C4-2B (cell line): ENCODE data around the gene SLC7A4.

Experiments used
- H3K27ac ChIP-seq: fragments of 450-650 bp; 2 replicates; pipeline ENCODE4 v1.5.1; 2017
- CTCF ChIP-seq: fragments of 450-650 bp; conservative IDR thresholded peaks from 2 replicates; pipeline ENCODE4 v1.5.1; 2017; ENCODE audit warnings: mild to moderate bottlenecking
- ZFX ChIP-seq: fragments of 450-650 bp; IDR thresholded peaks from 2 replicates; pipeline ENCODE4 v1.6.1; 2017

SLC7A4 gene

GRCh38 chr22:20990184-20991180 is 41.9 kb downstream of the SLC7A4 start:
- H3K27ac ChIP-seq = no peak overlapping the region

GRCh38 chr22:20989323-20990138 is 42.8 kb downstream of the SLC7A4 start:
- H3K27ac ChIP-seq = no peak overlapping the region

More at GRCh38 chr22:20990184-20991180, 41.9 kb downstream of the SLC7A4 start:
- TF ChIP-seq ZFX = no peak
- TF ChIP-seq CTCF = no peak

GRCh38 chr22:20988573-20989322 is 43.6 kb downstream of the SLC7A4 start:
- no peak for TF ChIP-seq CTCF
- TF ChIP-seq ZFX = no peak
- H3K27ac ChIP-seq = no peak overlapping the region

More at GRCh38 chr22:20989323-20990138, 42.8 kb downstream of the SLC7A4 start:
- TF ChIP-seq CTCF (no peak), ZFX (no peak)

DNA sequence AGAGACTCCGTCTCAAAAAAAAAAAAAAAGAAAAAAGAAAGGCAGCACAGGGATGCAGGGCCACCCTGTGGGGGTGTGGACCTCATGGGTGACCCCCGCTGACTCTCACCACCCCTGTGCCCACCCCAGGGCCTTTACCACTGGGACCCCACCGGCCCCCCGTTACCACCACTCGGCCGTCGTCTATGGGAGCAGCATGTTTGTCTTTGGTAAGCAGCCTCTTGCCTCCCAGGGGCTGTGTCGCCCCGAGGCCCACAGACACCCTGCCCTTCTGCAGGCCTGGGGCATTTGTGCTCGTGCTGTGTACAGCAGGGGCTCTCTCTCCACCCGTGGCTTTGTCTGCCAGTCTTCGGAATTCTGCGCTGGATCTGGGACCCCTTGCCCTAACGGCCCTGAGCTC is 45.0 kb downstream of the SLC7A4 start:
- H3K27ac ChIP-seq = no peak overlapping the region
- TF ChIP-seq CTCF (no peak), ZFX (no peak)

- no peak for TF ChIP-seq CTCF
- no peak for TF ChIP-seq ZFX
- no peak overlapping the region for H3K27ac ChIP-seq
Observed at GRCh38 chr22:20986365-20986764, 46.0 kb downstream of the SLC7A4 start.

DNA sequence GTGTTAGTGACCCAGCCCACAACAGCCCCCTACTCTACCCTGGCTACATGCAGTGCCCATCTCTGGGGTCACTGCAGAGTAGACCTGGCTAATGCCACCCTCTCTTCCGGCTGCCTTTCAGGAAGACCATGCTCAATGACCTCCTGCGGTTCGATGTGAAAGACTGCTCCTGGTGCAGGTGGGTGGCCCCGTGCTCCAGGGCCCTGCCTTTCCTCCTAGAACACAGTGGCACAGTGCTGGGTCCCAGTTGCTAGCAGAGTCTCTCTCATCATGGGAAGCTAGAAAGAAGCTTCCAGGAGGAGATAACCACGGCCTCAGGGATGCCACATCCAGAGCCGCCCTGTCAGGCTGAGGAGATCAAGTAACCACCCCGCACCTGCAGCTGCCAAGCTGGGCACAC is 46.6 kb downstream of the SLC7A4 start:
- no peak for TF ChIP-seq ZFX
- TF ChIP-seq CTCF = no peak
- H3K27ac ChIP-seq = no peak overlapping the region
